Subcutaneous abdominal adipose tissue (tissue), 5 donors: ENCODE data around the gene C2CD3.

ENCODE experiments used
- H3K27ac ChIP-seq: one replicate; pipeline ENCODE4 v1.7.0; 2013; ENCODE audit warnings: low read depth, mild to moderate bottlenecking, inconsistent platforms, low read length, moderate library complexity
- H3K27me3 ChIP-seq, 5 donors: one replicate each; pipeline ENCODE4 v1.7.0; 2013; ENCODE audit warnings: low read length in 5 of 5, inconsistent platforms in 1 of 5; ENCODE audit not compliant: control insufficient read depth in 5 of 5, insufficient read depth in 4 of 5
- H3K36me3 ChIP-seq, 5 donors: one replicate each; pipeline ENCODE4 v1.7.0; 2013; ENCODE audit warnings: low read length in 5 of 5; ENCODE audit not compliant: control insufficient read depth in 5 of 5, insufficient read depth in 5 of 5
- H3K4me1 ChIP-seq, 5 donors: one replicate each; pipeline ENCODE4 v1.7.0; 2013; ENCODE audit warnings: low read length in 5 of 5, mild to moderate bottlenecking in 3 of 5, moderate library complexity in 1 of 5; ENCODE audit not compliant: control insufficient read depth in 5 of 5, insufficient read depth in 5 of 5
- H3K4me3 ChIP-seq, 5 donors: one replicate each; pipeline ENCODE4 v1.7.0; 2013; ENCODE audit warnings: low read length in 5 of 5, low read depth in 1 of 5
- H3K9ac ChIP-seq, 5 donors: one replicate each; pipeline ENCODE4 v1.7.0; 2013; ENCODE audit warnings: low read length in 5 of 5, mild to moderate bottlenecking in 4 of 5, moderate library complexity in 3 of 5
- H3K9me3 ChIP-seq, 5 donors: one replicate each; pipeline ENCODE4 v1.7.0; 2013; ENCODE audit warnings: low read length in 5 of 5; ENCODE audit not compliant: control insufficient read depth in 5 of 5
- donor health status: healthy.
- donor health status: healthy.
- donor health status: healthy.
- donor health status: healthy.
- donor health status: healthy.

C2CD3 gene

DNA sequence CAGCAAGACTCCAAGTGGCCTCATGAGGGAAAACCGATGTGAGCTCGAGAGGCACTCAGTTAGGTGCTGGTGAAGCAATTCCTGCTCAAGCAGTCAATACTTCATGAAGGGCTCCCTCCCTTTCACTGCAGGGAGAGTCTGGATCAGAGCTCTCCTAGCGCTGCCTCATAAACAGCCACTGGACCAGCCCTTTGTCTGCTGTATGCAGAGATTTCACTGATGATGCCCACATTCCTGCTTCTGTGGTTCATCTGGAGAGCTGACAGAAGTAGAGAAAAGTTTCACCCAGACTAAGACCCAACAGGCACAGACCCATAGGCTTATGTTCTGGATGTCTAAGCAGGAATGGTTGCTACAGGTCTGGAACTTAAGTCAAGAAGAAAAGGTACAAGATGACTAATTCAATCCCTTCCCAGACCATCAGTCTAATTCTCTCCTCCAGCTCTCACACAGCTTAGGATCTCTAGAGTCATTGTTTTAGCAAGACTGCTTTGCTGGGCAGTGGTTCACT, 192.2 kb downstream of the C2CD3 start:
- Histone ChIP-seq H3K4me1 (peaks cover 2 to 87% (median 52%) of the 10 kb centered on the region in 5 donors), H3K9ac (no peak overlapping the region), H3K36me3 (peaks cover 0 to 59% (median 52%) of the 10 kb centered on the region in 5 donors), H3K27me3 (no peaks in the 10 kb centered on the region), H3K27ac (no peak overlapping the region), H3K4me3 (no peak overlapping the region), H3K9me3 (no peaks in the 10 kb centered on the region)

DNA sequence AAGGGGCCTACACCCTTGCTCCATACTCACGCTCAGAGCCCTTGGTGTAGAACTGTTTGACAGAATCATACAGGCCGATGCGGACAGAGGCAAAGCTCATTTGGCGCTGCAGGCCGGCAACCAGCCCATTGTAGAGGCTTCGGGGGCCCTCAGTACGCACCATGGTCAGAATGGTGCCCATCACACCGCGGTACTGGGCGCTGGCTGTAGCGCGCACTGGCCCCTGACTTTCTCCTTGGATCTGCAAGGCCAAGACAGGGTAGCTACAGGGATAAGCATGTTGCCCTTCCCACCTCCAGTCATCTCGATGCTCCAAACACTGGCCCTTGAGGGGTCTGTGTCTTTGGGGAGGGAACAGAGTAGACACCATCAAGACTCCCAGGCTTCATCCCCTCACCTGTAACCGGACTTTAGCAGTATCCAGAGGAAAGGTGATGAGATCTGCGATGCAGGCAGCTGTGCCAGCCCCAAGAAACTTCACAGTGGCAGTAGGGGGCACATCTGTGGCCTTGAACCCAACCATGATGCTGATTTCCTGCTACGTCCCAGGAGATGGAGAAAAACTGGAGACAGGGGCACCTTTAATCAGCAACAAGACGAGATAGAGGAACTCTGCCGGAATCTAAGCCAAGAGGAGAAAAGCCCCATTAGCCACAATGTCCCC, 192.8 kb downstream of the C2CD3 start:
- Histone ChIP-seq H3K9me3 (no peaks in the 10 kb centered on the region), H3K4me3 (no peak overlapping the region), H3K27ac (peak overlapping the region; percentile 37), H3K27me3 (no peaks in the 10 kb centered on the region), H3K36me3 (peaks cover 0 to 59% (median 52%) of the 10 kb centered on the region in 5 donors), H3K9ac (no peak overlapping the region), H3K4me1 (peaks cover 0 to 86% (median 53%) of the 10 kb centered on the region in 5 donors)

DNA sequence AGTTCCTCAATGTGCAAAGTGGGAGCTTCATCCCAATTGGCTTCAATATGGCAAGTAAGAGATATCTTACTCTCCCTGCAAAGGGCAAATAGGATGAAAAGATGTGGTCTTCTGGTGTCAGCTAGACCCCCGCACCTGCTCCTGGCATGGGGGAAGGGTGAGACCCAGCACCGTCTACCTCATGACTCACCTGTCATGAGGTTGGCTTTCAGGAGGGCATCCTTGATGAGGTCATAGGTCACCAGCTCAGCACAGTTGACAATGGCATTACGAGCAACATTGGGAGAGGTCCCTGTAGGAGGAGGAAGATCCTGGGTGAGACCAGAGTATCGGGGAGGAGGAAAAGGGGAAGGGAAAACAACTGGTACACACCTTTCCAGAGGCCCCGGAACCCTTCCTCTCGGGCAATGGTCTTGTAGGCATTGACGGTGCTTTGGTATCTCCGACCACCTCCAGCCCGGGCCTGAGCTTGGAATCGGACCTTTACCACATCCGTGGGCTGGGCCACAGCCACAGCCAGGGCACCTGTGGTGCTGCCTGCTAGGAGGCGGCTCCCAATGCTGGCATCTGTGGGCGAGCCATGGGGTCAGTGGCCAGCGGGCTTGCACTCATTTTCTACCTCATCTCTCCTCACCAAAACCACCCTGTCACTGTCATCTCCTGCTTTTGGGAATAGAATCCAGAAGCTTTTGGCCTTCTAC, 194.2 kb downstream of the C2CD3 start:
- Histone ChIP-seq H3K4me3 (no peak overlapping the region), H3K9me3 (no peaks in the 10 kb centered on the region), H3K27me3 (no peaks in the 10 kb centered on the region), H3K27ac (peak overlapping the region; percentile 1), H3K36me3 (peaks cover 0 to 59% (median 52%) of the 10 kb centered on the region in 5 donors), H3K9ac (no peak overlapping the region), H3K4me1 (peaks cover 0 to 80% (median 49%) of the 10 kb centered on the region in 5 donors)

DNA sequence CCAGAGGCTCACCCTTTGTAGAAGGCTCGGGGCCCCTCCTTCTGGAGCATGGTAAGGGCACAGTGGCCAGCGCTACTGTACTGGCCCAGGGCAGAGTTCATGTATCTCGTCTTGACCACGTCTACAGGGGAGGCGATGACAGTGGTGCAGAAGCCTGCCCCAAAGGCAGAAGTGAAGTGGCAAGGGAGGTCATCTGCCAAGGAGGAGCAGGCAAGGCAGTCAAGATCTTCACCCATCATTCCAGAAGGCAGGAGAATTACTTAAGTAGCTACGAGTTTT, 195.4 kb downstream of the C2CD3 start:
- no peaks in the 10 kb centered on the region for H3K9me3 ChIP-seq
- H3K27ac ChIP-seq = no peak overlapping the region
- H3K36me3 ChIP-seq = peaks cover 0 to 55% (median 48%) of the 10 kb centered on the region in 5 donors
- no peak overlapping the region for H3K4me3 ChIP-seq
- H3K4me1 ChIP-seq = peaks cover 0 to 68% (median 38%) of the 10 kb centered on the region in 5 donors
- H3K9ac ChIP-seq = no peak overlapping the region
- H3K27me3 ChIP-seq = no peaks in the 10 kb centered on the region

DNA sequence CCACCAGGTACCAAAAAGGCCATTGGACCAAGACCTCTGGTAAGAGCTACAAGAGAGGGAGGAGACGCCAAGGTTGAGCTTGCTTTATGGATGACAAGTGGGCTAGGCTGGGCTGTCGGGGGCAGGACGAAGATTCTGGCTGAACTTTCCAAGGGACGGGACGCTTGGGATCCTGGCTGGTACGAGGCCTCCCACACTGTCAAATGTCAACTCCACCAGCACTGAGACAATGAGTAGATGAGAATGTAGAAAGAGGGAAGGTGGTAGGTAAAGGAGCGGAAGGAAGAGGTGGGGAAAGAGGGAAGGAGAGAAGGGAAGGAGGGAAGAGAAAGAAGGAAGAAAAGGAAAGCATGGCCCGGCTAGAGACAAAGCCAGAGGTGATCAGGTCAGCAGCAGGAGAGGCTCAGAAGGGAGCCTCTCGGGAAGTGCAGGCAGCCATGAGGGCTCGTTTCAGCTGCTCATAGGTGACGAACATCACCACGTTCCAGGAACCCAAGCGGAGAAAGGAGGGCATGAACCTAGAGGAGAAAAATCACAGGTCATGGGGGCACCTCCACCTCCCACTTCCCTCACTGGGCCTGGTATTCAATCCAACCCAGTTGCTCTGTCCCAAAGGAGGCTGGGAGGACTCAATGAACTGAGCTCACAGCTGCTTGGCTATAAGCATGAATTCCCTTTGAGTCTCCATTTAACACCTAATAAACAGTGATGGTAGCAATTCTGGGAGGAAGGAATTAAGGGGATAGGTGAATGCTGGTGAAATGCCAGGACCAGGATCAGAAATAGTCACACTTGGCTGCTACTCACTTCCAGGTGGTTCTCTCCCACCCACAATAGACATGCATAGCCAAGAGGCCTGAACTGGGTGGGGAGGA, 196.0 kb downstream of the C2CD3 start:
- Histone ChIP-seq H3K9ac (no peak overlapping the region), H3K36me3 (peaks cover 0 to 50% (median 42%) of the 10 kb centered on the region in 5 donors), H3K27ac (no peak overlapping the region), H3K4me1 (peaks cover 0 to 62% (median 37%) of the 10 kb centered on the region in 5 donors), H3K27me3 (no peaks in the 10 kb centered on the region), H3K9me3 (no peaks in the 10 kb centered on the region), H3K4me3 (no peak overlapping the region)

DNA sequence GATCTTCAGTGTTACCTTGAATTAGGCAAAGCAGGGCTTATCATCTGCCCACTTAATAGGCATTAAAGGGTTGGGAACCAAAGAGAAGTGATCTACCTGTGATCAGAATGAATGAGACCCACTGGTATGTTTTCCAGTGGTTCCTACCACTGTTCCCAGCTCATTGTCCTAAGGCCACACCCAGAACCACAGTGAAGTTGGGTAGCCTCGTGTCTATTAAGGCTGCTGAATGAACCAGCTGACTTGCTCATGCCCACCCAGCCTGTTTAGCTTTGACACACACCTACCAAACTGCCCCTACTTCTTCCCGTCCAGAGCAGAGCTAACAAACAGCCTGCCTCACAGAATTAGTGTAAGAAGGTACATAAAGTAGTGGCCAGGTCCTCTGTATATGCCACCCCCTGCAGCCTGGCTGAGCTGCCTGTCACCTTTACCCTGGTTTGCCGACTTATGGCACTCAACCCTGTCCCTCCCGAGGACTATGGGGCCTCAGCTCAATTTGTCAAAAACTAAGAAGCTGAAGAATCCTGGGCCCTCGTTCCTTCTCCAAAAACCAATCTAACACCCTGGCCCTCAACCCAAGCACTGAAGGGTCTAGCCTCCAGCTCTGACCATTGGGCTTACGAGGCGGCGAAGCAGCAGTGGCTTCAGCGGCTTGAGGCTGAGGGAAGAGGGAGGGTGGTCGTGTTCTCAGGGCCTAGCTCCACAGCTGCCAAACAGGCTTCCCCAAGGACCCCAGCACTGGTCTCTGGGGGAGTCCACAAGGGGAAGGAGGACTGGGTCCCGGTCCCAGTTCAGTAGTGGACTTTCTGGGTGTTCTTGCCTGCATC, 198.0 kb downstream of the C2CD3 start:
- Histone ChIP-seq H3K4me3 (no peak overlapping the region), H3K9me3 (no peaks in the 10 kb centered on the region), H3K9ac (peak overlapping the region in 1 of 5 donors; percentile 35), H3K27ac (no peak overlapping the region), H3K4me1 (peaks cover 0 to 44% (median 28%) of the 10 kb centered on the region in 5 donors), H3K36me3 (peaks cover 0 to 39% (median 32%) of the 10 kb centered on the region in 5 donors), H3K27me3 (no peaks in the 10 kb centered on the region)

DNA sequence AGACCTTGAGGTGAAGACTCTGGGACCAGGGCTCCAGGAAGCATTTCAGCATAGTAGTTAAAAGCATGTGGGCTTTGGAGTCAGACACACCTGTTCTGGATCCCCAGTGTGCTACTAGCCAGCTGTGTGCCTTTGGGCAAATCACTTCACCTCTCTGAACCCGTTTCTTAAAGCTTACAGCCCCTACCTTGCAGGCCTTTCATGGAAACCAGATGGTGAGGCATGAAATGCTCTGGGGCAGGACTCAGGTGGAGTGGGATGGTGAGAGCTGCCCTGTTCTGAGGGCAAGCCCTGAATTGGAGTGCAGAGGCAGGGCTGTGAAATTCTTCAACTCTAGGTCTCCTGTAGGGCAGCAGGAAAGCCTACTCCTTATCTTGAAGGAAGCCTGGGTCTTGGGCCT, 198.6 kb downstream of the C2CD3 start:
- H3K9me3 ChIP-seq = no peaks in the 10 kb centered on the region
- H3K9ac ChIP-seq = no peak overlapping the region
- peaks cover 0 to 32% (median 27%) of the 10 kb centered on the region in 5 donors for H3K36me3 ChIP-seq
- H3K27me3 ChIP-seq = no peaks in the 10 kb centered on the region
- H3K4me3 ChIP-seq = no peak overlapping the region
- no peak overlapping the region for H3K27ac ChIP-seq
- peaks cover 0 to 37% (median 22%) of the 10 kb centered on the region in 5 donors for H3K4me1 ChIP-seq

DNA sequence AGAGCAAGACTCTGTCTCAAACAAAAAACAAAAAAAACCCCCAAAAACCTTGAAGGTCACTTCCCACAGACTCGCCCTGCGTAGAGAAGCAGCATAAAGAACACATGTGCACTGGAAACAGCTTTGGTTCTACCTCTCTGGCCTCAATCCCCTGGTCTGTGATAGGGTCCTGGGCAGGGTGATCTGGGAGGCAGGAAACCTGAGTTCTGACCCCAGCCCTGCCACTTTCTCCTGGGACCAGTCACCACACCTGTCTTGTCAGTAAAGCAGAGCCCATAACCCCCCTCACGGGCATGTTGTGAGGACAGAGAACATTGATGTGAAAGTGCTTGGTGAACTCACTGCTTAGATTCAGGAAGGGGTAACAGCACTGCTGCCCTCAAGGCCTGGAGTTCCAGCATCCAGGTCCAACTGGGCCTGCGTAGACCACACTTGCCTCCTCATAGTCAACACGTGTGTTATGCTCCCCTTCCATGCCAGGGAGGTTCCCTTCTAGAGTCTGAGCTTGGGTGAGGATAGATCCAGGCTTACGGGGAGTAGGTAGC, 199.6 kb downstream of the C2CD3 start:
- Histone ChIP-seq H3K9ac (no peak overlapping the region), H3K27ac (no peak overlapping the region), H3K27me3 (no peaks in the 10 kb centered on the region), H3K9me3 (no peaks in the 10 kb centered on the region), H3K4me3 (no peak overlapping the region), H3K36me3 (peaks cover 0 to 24% (median 18%) of the 10 kb centered on the region in 5 donors), H3K4me1 (peaks cover 0 to 28% (median 17%) of the 10 kb centered on the region in 5 donors)
